CD8-positive, alpha-beta memory T cell (primary cell): ENCODE data around the gene EXD2. TPM values are rescaled to one million over a fixed set of nuclear protein-coding genes. Genes with fewer than 3 reads are reported as not detected.

Experiments used
- CTCF ChIA-PET: fragments of 350-600 bp; sonication (Branson Sonifier 250); formaldehyde crosslinking; loops from one replicate; lab custom pipeline; 2021; ENCODE audit warnings: antibody characterized with exemption; lab: Charles Lee
- POLR2A ChIA-PET: fragments of 350-600 bp; sonication (Branson Sonifier 250); formaldehyde crosslinking; loops from one replicate; lab custom pipeline; 2021; ENCODE audit warnings: antibody characterized with exemption; lab: Charles Lee
- DNase-seq, 5 donors: peaks; one replicate each; pipeline versions ENCODE4 v3.0.0 to v3.0.0-alpha.2; 2020 to 2022; ENCODE audit warnings: mixed read lengths in 1 of 5
- H3K27ac ChIP-seq: one replicate; pipeline ENCODE4 v1.7.0; 2013; ENCODE audit warnings: low read depth, mild to moderate bottlenecking, low read length, moderate library complexity
- H3K27me3 ChIP-seq: 2 replicates; pipeline ENCODE4 v1.7.0; 2013; ENCODE audit warnings: low read length, mild to moderate bottlenecking; ENCODE audit not compliant: insufficient read depth, poor library complexity, severe bottlenecking
- H3K36me3 ChIP-seq: 2 replicates; pipeline ENCODE4 v1.7.0; 2013; ENCODE audit warnings: mild to moderate bottlenecking, low read length, moderate library complexity; ENCODE audit not compliant: insufficient read depth
- H3K4me1 ChIP-seq: 2 replicates; pipeline ENCODE4 v1.7.0; 2013; ENCODE audit warnings: mild to moderate bottlenecking, low read length, moderate library complexity; ENCODE audit not compliant: insufficient read depth
- H3K4me3 ChIP-seq: 2 replicates; pipeline ENCODE4 v1.7.0; 2013; ENCODE audit warnings: mild to moderate bottlenecking, low read length
- H3K9me3 ChIP-seq: 2 replicates; pipeline ENCODE4 v1.7.0; 2013; ENCODE audit warnings: mild to moderate bottlenecking, low read length
- H3K27ac Mint-ChIP-seq, 8 donors: one replicate each; pipeline ENCODE4 v1.8.0; 2020 to 2021; ENCODE audit warnings: mixed read lengths in 8 of 8, mild to moderate bottlenecking in 6 of 8, inconsistent platforms in 3 of 8, moderate library complexity in 3 of 8
- H3K27me3 Mint-ChIP-seq, 2 donors: one replicate each; pipeline ENCODE4 v1.8.0; 2020 to 2021; ENCODE audit warnings: mixed read lengths in 2 of 2, mild to moderate bottlenecking in 1 of 2, moderate library complexity in 1 of 2
- H3K36me3 Mint-ChIP-seq, 3 donors: one replicate each; pipeline ENCODE4 v1.8.0; 2020 to 2021; ENCODE audit warnings: mixed read lengths in 3 of 3, inconsistent platforms in 1 of 3, mild to moderate bottlenecking in 1 of 3
- H3K4me1 Mint-ChIP-seq, 3 donors: one replicate each; pipeline ENCODE4 v1.8.0; 2020 to 2021; ENCODE audit warnings: mixed read lengths in 3 of 3, inconsistent platforms in 1 of 3, mild to moderate bottlenecking in 1 of 3
- H3K4me3 Mint-ChIP-seq, 7 donors: one replicate each; pipeline ENCODE4 v1.8.0; 2020 to 2021; ENCODE audit warnings: mixed read lengths in 7 of 7, mild to moderate bottlenecking in 6 of 7, moderate library complexity in 4 of 7, inconsistent platforms in 2 of 7
- H3K9me3 Mint-ChIP-seq, 5 donors: one replicate each; pipeline ENCODE4 v1.8.0; 2020 to 2022; ENCODE audit warnings: mixed read lengths in 5 of 5, mild to moderate bottlenecking in 3 of 5, moderate library complexity in 2 of 5, inconsistent platforms in 1 of 5
- polyA plus RNA-seq: library from polyadenylated mRNA; unstranded; fragments of 300-500 nt; fragmentation: Illumina TruSeq; gene quantifications from one replicate; pipeline ENCODE4 v1.2.3, GENCODE V29; 2021
- total RNA-seq, 2 experiments: library from RNA; stranded (reverse); gene quantifications; one replicate each; pipeline ENCODE4 v1.2.3, GENCODE V29; 2021

Gene EXD2
- total RNA-seq (10 to 100 TPM; 11.6 to 12.5 TPM), polyA plus RNA-seq (9.3 TPM)

- Histone ChIP-seq H3K36me3 (no peaks in the 10 kb centered on the region), H3K4me1 (no peaks in the 10 kb centered on the region), H3K4me3 (peak within 1 kb of the TSS; percentile 67), H3K9me3 (no peaks in the 10 kb centered on the region), H3K27ac (peak within 1 kb of the TSS; percentile 69), H3K27me3 (no peaks in the 10 kb centered on the region)
- H3K36me3 Mint-ChIP-seq = peaks cover 0 to 13% (median 0%) of the 10 kb centered on the region in 3 donors
- CTCF ChIA-PET = interaction anchor here (0.8 to 2.6 kb wide), 5 partner anchors 36 to 62 kb away, joined by 3 to 15 read pairs (median 4); no protein-coding TSS in a partner anchor
- no peaks in the 10 kb centered on the region for H3K9me3 Mint-ChIP-seq
- peaks cover 18 to 29% (median 23%) of the 10 kb centered on the region in 3 donors for H3K4me1 Mint-ChIP-seq
- peaks cover 1 to 5% of the 10 kb centered on the region in 2 donors for H3K27me3 Mint-ChIP-seq
- POLR2A ChIA-PET = interaction anchor here (0.6 to 2.1 kb wide), 3 partner anchors 29 to 207 kb away, joined by 8 to 24 read pairs (median 11); partner anchors contain the start of genes DCAF5, ERH and SLC39A9
- DNase-seq = peak; percentile 21 to 77 (median 63)
- H3K27ac Mint-ChIP-seq = peak within 1 kb of the TSS; percentile 71 to 96 (median 90)
- peak within 1 kb of the TSS; percentile 90 to 97 (median 95) for H3K4me3 Mint-ChIP-seq
Observed at GRCh38 chr14:69191340-69192111, at the start of gene EXD2. TSS of gene EXD2 (plus strand) at chr14:69191498. CDS start at chr14:69209471, 17,973 bp downstream.

GRCh38 chr14:69141550-69141949 is 49.7 kb upstream of the EXD2 start:
- Histone ChIP-seq H3K9me3 (no peaks in the 10 kb centered on the region), H3K27me3 (no peaks in the 10 kb centered on the region), H3K4me3 (no peak overlapping the region), H3K27ac (no peak overlapping the region), H3K4me1 (peaks cover 12% of the 10 kb centered on the region), H3K36me3 (peaks cover 7% of the 10 kb centered on the region)
- POLR2A ChIA-PET = interaction anchor here (0.6 kb wide), 2 partner anchors 11 to 14 kb away, joined by 3 read pairs; no protein-coding TSS in a partner anchor
- CTCF ChIA-PET = interaction anchor here (1.8 to 4.3 kb wide), 2 partner anchors 9 to 12 kb away, joined by 5 to 19 read pairs; no protein-coding TSS in a partner anchor
- peaks cover 0 to 50% (median 1%) of the 10 kb centered on the region in 3 donors for H3K36me3 Mint-ChIP-seq
- H3K4me1 Mint-ChIP-seq = peaks cover 58 to 86% (median 73%) of the 10 kb centered on the region in 3 donors
- no peak for DNase-seq
- no peaks in the 10 kb centered on the region for H3K27me3 Mint-ChIP-seq
- H3K9me3 Mint-ChIP-seq = no peaks in the 10 kb centered on the region
- peak overlapping the region in 4 of 8 donors; percentile 4 to 54 (median 32) for H3K27ac Mint-ChIP-seq
- H3K4me3 Mint-ChIP-seq = no peak overlapping the region

DNA sequence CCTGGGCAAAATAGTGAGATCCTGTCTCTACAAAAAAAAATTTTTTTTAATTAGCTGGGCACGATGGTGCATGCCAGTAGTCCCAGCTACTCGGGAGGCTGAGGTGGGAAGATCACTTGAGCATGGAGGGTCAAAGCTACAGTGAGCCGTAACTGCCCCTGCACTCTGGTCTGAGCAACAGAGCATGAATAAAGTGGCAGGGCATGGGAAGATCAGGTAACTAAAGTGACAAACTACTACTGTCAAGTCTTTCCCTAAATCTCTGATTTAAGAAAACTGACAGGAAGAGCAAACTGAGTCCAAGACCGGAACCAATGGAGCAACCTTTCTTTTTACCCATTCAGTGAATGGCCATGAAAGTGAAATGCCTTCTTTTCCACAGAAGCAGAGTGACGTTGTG is 49.2 kb upstream of the EXD2 start:
- ChIA-PET POLR2A (no interaction called here), CTCF (interaction anchor here (1.8 to 2.1 kb wide), 2 partner anchors 8 to 13 kb away, joined by 5 to 7 read pairs; no protein-coding TSS in a partner anchor)
- no peak overlapping the region for H3K27ac ChIP-seq
- Mint-ChIP-seq H3K27me3 (no peaks in the 10 kb centered on the region), H3K4me1 (peaks cover 62 to 89% (median 77%) of the 10 kb centered on the region in 3 donors), H3K4me3 (no peak overlapping the region), H3K27ac (peak overlapping the region in 2 of 8 donors; percentile 4 to 22), H3K9me3 (no peaks in the 10 kb centered on the region), H3K36me3 (peaks cover 0 to 56% (median 1%) of the 10 kb centered on the region in 3 donors)
- H3K27me3 ChIP-seq = no peaks in the 10 kb centered on the region
- H3K4me3 ChIP-seq = no peak overlapping the region
- no peaks in the 10 kb centered on the region for H3K9me3 ChIP-seq
- peaks cover 12% of the 10 kb centered on the region for H3K4me1 ChIP-seq
- H3K36me3 ChIP-seq = peaks cover 7% of the 10 kb centered on the region
- no peak for DNase-seq

DNA sequence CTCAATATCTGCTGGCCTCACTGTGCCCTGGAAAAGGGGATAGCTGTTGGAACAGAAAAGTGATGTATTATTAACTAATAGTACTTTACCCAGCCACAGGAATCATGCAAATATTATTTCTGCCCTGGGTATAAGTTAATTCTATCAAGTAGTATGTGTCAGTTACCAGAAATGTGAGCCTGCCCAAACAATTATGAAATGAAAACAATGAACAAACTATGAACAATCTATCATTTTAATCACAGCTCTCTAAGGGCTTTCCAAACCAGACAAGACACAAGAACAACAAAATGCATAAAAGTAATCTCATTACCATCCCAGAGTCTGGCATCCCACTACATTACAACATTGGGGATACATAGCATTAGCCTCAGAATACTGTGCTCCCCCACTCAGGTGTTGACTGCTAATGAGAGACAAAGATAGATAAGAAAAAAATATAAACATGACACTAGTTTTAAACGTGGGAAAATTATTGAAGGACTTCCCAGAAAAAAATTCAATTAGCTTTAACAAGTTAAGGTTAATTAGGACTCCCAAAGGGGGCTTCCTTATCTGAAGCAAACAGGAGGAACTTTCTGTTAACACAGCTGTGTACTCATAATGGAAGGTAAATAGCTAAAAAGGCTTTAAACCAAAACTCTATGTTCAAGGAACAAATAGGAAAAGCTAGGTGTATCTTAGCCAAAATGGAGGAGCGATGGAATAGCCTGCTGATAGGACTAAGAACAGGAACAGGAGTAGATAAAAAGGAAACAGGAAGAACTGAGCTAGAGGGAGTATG is 41.6 kb upstream of the EXD2 start:
- H3K4me1 ChIP-seq = peaks cover 37% of the 10 kb centered on the region

GRCh38 chr14:69151458-69152180 is 39.7 kb upstream of the EXD2 start:
- Histone ChIP-seq H3K36me3 (peaks cover 7% of the 10 kb centered on the region), H3K27me3 (no peaks in the 10 kb centered on the region), H3K4me3 (peak overlapping the region; percentile 94), H3K4me1 (peaks cover 37% of the 10 kb centered on the region), H3K27ac (peak overlapping the region; percentile 85), H3K9me3 (no peaks in the 10 kb centered on the region)
- ChIA-PET CTCF (interaction anchor here (0.9 to 2.4 kb wide), 9 partner anchors 10 to 1207 kb away, joined by 3 to 15 read pairs (median 4); partner anchors contain the start of genes COX16, ERH, EXD2 and SLC39A9), POLR2A (interaction anchor here (1.3 to 2.7 kb wide), 3 partner anchors 20 to 1207 kb away, joined by 3 to 24 read pairs (median 4); partner anchors contain the start of genes COX16 and EXD2)
- DNase-seq = peak; percentile 65 to 84 (median 75)
- Mint-ChIP-seq H3K27ac (peak overlapping the region; percentile 89 to 99 (median 93)), H3K4me3 (peak overlapping the region; percentile 90 to 98 (median 95)), H3K9me3 (no peaks in the 10 kb centered on the region), H3K4me1 (peaks cover 46 to 58% (median 53%) of the 10 kb centered on the region in 3 donors), H3K27me3 (no peaks in the 10 kb centered on the region), H3K36me3 (peaks cover 4 to 43% (median 11%) of the 10 kb centered on the region in 3 donors)

More for the DNA sequence above, 41.6 kb upstream of the EXD2 start:
- H3K9me3 ChIP-seq = no peaks in the 10 kb centered on the region
- Mint-ChIP-seq H3K4me3 (peak overlapping the region; percentile 48 to 98 (median 93)), H3K36me3 (peaks cover 4 to 55% (median 11%) of the 10 kb centered on the region in 3 donors), H3K9me3 (no peaks in the 10 kb centered on the region), H3K27ac (peak overlapping the region in 7 of 8 donors; percentile 2 to 97 (median 79)), H3K27me3 (no peaks in the 10 kb centered on the region), H3K4me1 (peaks cover 61 to 72% (median 68%) of the 10 kb centered on the region in 3 donors)
- H3K36me3 ChIP-seq = peaks cover 7% of the 10 kb centered on the region
- H3K27ac ChIP-seq = peak overlapping the region; percentile 0
- no peaks in the 10 kb centered on the region for H3K27me3 ChIP-seq
- ChIA-PET CTCF (interaction anchor here (0.9 to 2.4 kb wide), 4 partner anchors 8 to 42 kb away, joined by 3 to 15 read pairs (median 8); partner anchors contain the start of gene EXD2), POLR2A (interaction anchor here (0.6 kb wide), 1 partner anchor 22 kb away, joined by 3 read pairs; no protein-coding TSS in a partner anchor)
- H3K4me3 ChIP-seq = no peak overlapping the region
- DNase-seq = no peak

DNA sequence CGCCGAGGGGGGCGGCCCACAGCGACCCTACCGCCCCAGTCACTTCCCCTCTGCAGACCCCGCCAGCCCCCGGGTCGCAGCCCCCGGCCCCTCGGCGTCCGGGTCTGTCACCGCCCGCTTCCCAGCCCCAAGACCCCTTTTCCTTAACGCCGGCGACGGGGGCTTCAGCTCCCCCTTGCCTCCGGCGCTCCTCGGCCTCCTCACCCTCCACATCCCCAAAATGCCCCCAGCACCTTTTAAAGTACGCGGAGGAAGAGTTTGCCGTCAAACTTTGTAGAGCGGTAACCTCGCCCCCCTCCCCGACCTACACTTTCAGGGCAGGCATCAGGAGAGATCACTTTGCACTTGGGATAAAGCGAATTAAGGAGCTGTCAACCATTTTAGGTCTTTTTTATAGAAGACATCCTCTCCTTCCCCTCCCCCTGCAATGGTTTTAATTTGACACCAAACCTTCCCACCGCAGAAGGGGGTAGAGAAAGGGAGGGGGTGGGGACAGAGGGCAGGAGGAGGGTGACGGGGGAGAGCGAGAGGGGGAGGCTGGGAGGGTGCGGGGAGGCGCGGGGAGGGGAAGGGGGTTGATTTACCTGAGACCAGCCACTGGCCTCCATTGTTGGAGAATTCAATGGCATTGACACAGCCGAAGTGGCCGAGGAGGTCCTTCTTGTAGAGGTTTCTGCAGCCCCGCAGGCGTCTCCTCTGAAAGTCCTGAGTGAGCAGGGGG is 39.0 kb upstream of the EXD2 start:
- POLR2A ChIA-PET = interaction anchor here (0.6 to 2.7 kb wide), 7 partner anchors 11 to 1207 kb away, joined by 3 to 24 read pairs (median 3); partner anchors contain the start of genes COX16, ERH, EXD2 and SLC39A9
- no peaks in the 10 kb centered on the region for H3K27me3 ChIP-seq

More for the DNA sequence above, 39.0 kb upstream of the EXD2 start:
- peaks cover 37% of the 10 kb centered on the region for H3K4me1 ChIP-seq
- no peaks in the 10 kb centered on the region for H3K9me3 ChIP-seq
- Mint-ChIP-seq H3K9me3 (no peaks in the 10 kb centered on the region), H3K27ac (peak overlapping the region; percentile 89 to 99 (median 93)), H3K4me3 (peak overlapping the region; percentile 90 to 98 (median 95)), H3K36me3 (peaks cover 4 to 35% (median 11%) of the 10 kb centered on the region in 3 donors), H3K27me3 (no peaks in the 10 kb centered on the region), H3K4me1 (peaks cover 40 to 51% (median 46%) of the 10 kb centered on the region in 3 donors)
- H3K4me3 ChIP-seq = peak overlapping the region; percentile 94
- H3K27ac ChIP-seq = peak overlapping the region; percentile 85
- CTCF ChIA-PET = interaction anchor here (0.9 to 2.4 kb wide), 5 partner anchors 12 to 1207 kb away, joined by 3 to 15 read pairs (median 3); partner anchors contain the start of genes COX16 and EXD2
- H3K36me3 ChIP-seq = peaks cover 7% of the 10 kb centered on the region
- DNase-seq = peak; percentile 34 to 76 (median 64)
